GM19463 (cell line): Measurements from ENCODE around the gene PKDCC.
"Not testable (repeated sequence)": the region's sequence is repeated elsewhere in the genome, so short reads cannot be mapped to it uniquely, and the experiment has no call there.

Source experiments
- ATAC-seq: cut with Tn5 transposase; IDR thresholded peaks from one replicate; pipeline ENCODE4 v1.9.1; 2021; ENCODE audit warnings: mild to moderate bottlenecking, moderate library complexity; ENCODE audit not compliant: unreplicated experiment

Gene PKDCC

GRCh38 chr2:42063431-42064171 is 15.8 kb downstream of the PKDCC start:
- no peak for ATAC-seq

GRCh38 chr2:42064417-42064942 is 16.7 kb downstream of the PKDCC start:
- ATAC-seq = no peak

- ATAC-seq = not testable (repeated sequence)
Observed at GRCh38 chr2:42065753-42066152, 17.9 kb downstream of the PKDCC start.

GRCh38 chr2:42067001-42067400 is 19.2 kb downstream of the PKDCC start:
- not testable (repeated sequence) for ATAC-seq

GRCh38 chr2:42067521-42067920 is 19.7 kb downstream of the PKDCC start:
- ATAC-seq = no peak

- no peak for ATAC-seq
Observed at GRCh38 chr2:42068571-42069178, 20.9 kb downstream of the PKDCC start.

GRCh38 chr2:42069568-42069967 is 21.7 kb downstream of the PKDCC start:
- no peak for ATAC-seq

- no peak for ATAC-seq
Observed at GRCh38 chr2:42071791-42072190, 24.0 kb downstream of the PKDCC start.

GRCh38 chr2:42072349-42073118 is 24.7 kb downstream of the PKDCC start:
- ATAC-seq = no peak

GRCh38 chr2:42073739-42074503 is 26.1 kb downstream of the PKDCC start:
- ATAC-seq = no peak

- ATAC-seq = no peak
Observed at GRCh38 chr2:42074661-42075060, 26.8 kb downstream of the PKDCC start.

GRCh38 chr2:42076357-42077225 is 28.8 kb downstream of the PKDCC start:
- ATAC-seq = no peak

GRCh38 chr2:42077343-42077742 is 29.5 kb downstream of the PKDCC start:
- ATAC-seq = no peak

- no peak for ATAC-seq
Observed at GRCh38 chr2:42079737-42080287, 32.0 kb downstream of the PKDCC start.

GRCh38 chr2:42081151-42081550 is 33.3 kb downstream of the PKDCC start:
- ATAC-seq = not testable (repeated sequence)

GRCh38 chr2:42082016-42082415 is 34.2 kb downstream of the PKDCC start:
- ATAC-seq = no peak

- ATAC-seq = no peak
Observed at GRCh38 chr2:42084231-42084671, 36.4 kb downstream of the PKDCC start.

GRCh38 chr2:42085070-42085469 is 37.2 kb downstream of the PKDCC start:
- ATAC-seq = not testable (repeated sequence)

GRCh38 chr2:42085706-42086487 is 38.1 kb downstream of the PKDCC start:
- no peak for ATAC-seq
